Measurements from ENCODE around the gene ID3.

GRCh38 chr1:23562137-23562876 is 3.0 kb upstream of the ID3 start:
- TF ChIP-seq, protein P1, sequence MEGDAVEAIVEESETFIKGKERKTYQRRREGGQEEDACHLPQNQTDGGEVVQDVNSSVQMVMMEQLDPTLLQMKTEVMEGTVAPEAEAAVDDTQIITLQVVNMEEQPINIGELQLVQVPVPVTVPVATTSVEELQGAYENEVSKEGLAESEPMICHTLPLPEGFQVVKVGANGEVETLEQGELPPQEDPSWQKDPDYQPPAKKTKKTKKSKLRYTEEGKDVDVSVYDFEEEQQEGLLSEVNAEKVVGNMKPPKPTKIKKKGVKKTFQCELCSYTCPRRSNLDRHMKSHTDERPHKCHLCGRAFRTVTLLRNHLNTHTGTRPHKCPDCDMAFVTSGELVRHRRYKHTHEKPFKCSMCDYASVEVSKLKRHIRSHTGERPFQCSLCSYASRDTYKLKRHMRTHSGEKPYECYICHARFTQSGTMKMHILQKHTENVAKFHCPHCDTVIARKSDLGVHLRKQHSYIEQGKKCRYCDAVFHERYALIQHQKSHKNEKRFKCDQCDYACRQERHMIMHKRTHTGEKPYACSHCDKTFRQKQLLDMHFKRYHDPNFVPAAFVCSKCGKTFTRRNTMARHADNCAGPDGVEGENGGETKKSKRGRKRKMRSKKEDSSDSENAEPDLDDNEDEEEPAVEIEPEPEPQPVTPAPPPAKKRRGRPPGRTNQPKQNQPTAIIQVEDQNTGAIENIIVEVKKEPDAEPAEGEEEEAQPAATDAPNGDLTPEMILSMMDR (IDR thresholded peaks at IDR 0.05; ENCODE audit: low read length): no peak
- no peak for TF ChIP-seq EZH2 (IDR thresholded peaks at IDR 0.05; ENCODE audit: borderline replicate concordance, low read length)
